GM12878 (cell line): ENCODE data around the gene NEO1. TPM values are rescaled to one million over a fixed set of nuclear protein-coding genes. Genes with fewer than 3 reads are reported as not detected.

Experiments used
- ATAC-seq: fragments of 200-7000 bp; cut with Tn5 transposase; 3 replicates; pipeline ENCODE4 v1.9.1; 2020; ENCODE audit warnings: mild to moderate bottlenecking, moderate library complexity
- BruUV-seq: library from RNA; stranded (reverse); fragments of 400-500 nt; replicated peaks from 2 replicates; lab custom pipeline; 2021; lab: Mats Ljungman, UMichigan
- CTCF ChIA-PET: fragments of 300-600 bp; sonication (Branson Sonifier 250); formaldehyde crosslinking; extraction: SDS; loops from one replicate; lab custom pipeline; 2021; ENCODE audit warnings: inconsistent platforms; lab: Yijun Ruan, JAX
- POLR2A ChIA-PET: fragments of 350-600 bp; formaldehyde crosslinking; extraction: SDS; loops from one replicate; lab custom pipeline; 2021; ENCODE audit warnings: inconsistent platforms; lab: Charles Lee
- RAD21 ChIA-PET: fragments of 300-600 bp; sonication (Branson Sonifier 250); formaldehyde crosslinking; loops from one replicate; lab custom pipeline; 2023; ENCODE audit warnings: antibody characterized with exemption; ENCODE audit not compliant: unreplicated experiment; lab: Charles Lee
- SMC1A ChIA-PET: fragments of 300-600 bp; sonication (Branson Sonifier 250); formaldehyde crosslinking; loops from one replicate; lab custom pipeline; 2023; ENCODE audit not compliant: unreplicated experiment, uncharacterized antibody; lab: Charles Lee
- DNase-seq: peaks from one replicate; pipeline ENCODE4 v3.0.0-alpha.2; 2011; ENCODE audit warnings: low read depth, low spot score
- FAIRE-seq: peaks from 3 replicates; lab custom pipeline; 2011; peaks lifted over from hg19 to GRCh38; lab: Jason Lieb, UNC
- H2AFZ ChIP-seq: 2 replicates; pipeline ENCODE4 v1.6.0; 2011; ENCODE audit warnings: low read depth, low read length, control low read depth; ENCODE audit not compliant: control insufficient read depth
- H3K27ac ChIP-seq: 2 replicates; pipeline ENCODE4 v1.5.1; 2011; ENCODE audit warnings: control low read depth; ENCODE audit not compliant: control insufficient read depth, insufficient read depth
- H3K27me3 ChIP-seq, 2 experiments: replicated peaks in 1 of 2; 2 replicates each; pipeline versions ENCODE4 v1.6.0 to v1.6.1; 2011; ENCODE audit warnings: low read length in 1 of 2; ENCODE audit not compliant: control insufficient read depth in 2 of 2, insufficient read depth in 2 of 2
- H3K36me3 ChIP-seq, 2 experiments: 2 replicates each; pipeline ENCODE4 v1.5.1; 2011; ENCODE audit warnings: low read length in 1 of 2; ENCODE audit not compliant: control insufficient read depth in 2 of 2, insufficient read depth in 2 of 2
- H3K4me1 ChIP-seq: 2 replicates; pipeline ENCODE4 v1.6.1; 2011; ENCODE audit warnings: mild to moderate bottlenecking, low read length, moderate library complexity, mixed read lengths; ENCODE audit not compliant: control insufficient read depth, insufficient read depth
- H3K4me2 ChIP-seq: 2 replicates; pipeline ENCODE4 v1.6.0; 2011; ENCODE audit warnings: control low read depth; ENCODE audit not compliant: control insufficient read depth, insufficient read depth
- H3K4me3 ChIP-seq: fragments of 200-600 bp; sonication (generic); 2 replicates; pipeline ENCODE4 v1.5.1; 2016
- H3K79me2 ChIP-seq: 2 replicates; pipeline ENCODE4 v1.6.0; 2011; ENCODE audit warnings: low read length; ENCODE audit not compliant: control insufficient read depth, insufficient read depth
- H3K9ac ChIP-seq: 2 replicates; pipeline ENCODE4 v1.8.0; 2011; ENCODE audit warnings: low read length, control low read depth, mixed read lengths; ENCODE audit not compliant: control insufficient read depth, insufficient read depth
- H3K9me3 ChIP-seq: replicated peaks from 3 replicates; pipeline ENCODE4 v1.5.1; 2011; ENCODE audit warnings: mild to moderate bottlenecking, low read length; ENCODE audit not compliant: control insufficient read depth, insufficient read depth
- H4K20me1 ChIP-seq: 2 replicates; pipeline ENCODE4 v1.6.0; 2011; ENCODE audit not compliant: control insufficient read depth, insufficient read depth
- BCL3 ChIP-seq: IDR thresholded peaks from 2 replicates; pipeline ENCODE4 v1.6.1; 2011; ENCODE audit warnings: borderline replicate concordance, low read depth, mild to moderate bottlenecking, moderate library complexity, low read length; ENCODE audit not compliant: insufficient read depth, poor library complexity, severe bottlenecking
- CBX5 ChIP-seq: sonication (generic); IDR thresholded peaks from 2 replicates; pipeline ENCODE4 v1.6.1; 2016; ENCODE audit warnings: low read depth, moderate library complexity, mild to moderate bottlenecking, inconsistent platforms
- HDAC6 ChIP-seq: fragments of 200-600 bp; sonication (generic); IDR thresholded peaks from one replicate; pipeline ENCODE4 v1.8.0; 2017; ENCODE audit warnings: antibody characterized with exemption; ENCODE audit not compliant: unreplicated experiment
- WGBS: methylation state at CpG from one replicate; pipeline ENCODE4 v1.1.6; 2016; ENCODE audit warnings: low lambda C conversion rate; ENCODE audit not compliant: insufficient replicate concordance, insufficient coverage; ENCODE audit errors: missing lambda C conversion rate; 5-methylcytosine and 5-hydroxymethylcytosine counted together
- in situ Hi-C: fragments of 300-500 bp; cut with MboI; formaldehyde crosslinking; loops from 9 replicates; pipeline ENCODE4 v1.14.3; 2018; ENCODE audit warnings: mixed read lengths
- intact Hi-C: fragments of 100-400 bp; cut with micrococcal nuclease; formaldehyde crosslinking; loops from one replicate; pipeline ENCODE4 v1.14.2; 2022; ENCODE audit not compliant: unreplicated experiment
- polyA plus RNA-seq, 11 experiments: library from polyadenylated mRNA; depleted of rRNA in 4 of 11; unstranded in 6 of 11; stranded (reverse) in 5 of 11; fragments of >200 nt; fragmentation: Nextera tagmentation in 4 of 11; fragmentation: Illumina TruSeq in 1 of 11; extraction: Ambion mirVana in 4 of 11; extraction: Trizol in 1 of 11; gene quantifications; 1 replicate in 1 of 11; 2 replicates in 10 of 11; pipeline versions ENCODE4 v1.2.1 to v1.2.3, GENCODE V29; 2011 to 2016; ENCODE audit warnings: inconsistent platforms in 2 of 11, missing spikeins in 2 of 11, low read depth in 1 of 11
- total RNA-seq, 4 experiments: library from RNA; depleted of rRNA in 3 of 4; stranded (reverse); fragments of >200 nt in 3 of 4; fragmentation: Illumina TruSeq in 1 of 4; extraction: Trizol in 1 of 4; gene quantifications; 2 replicates each; pipeline versions ENCODE4 v1.2.1 to v1.2.3, GENCODE V29; 2013 to 2021

NEO1 gene
- total and polyA plus RNA-seq, 10 of the 15 experiments (the other 5 are each of a cell fraction or from before 2014, with no cell fraction given): 0.03 to 2.0 (median 0.32) TPM

- intact Hi-C loops: no loop called here
- SMC1A ChIA-PET: interaction anchor here (0.9 to 1.4 kb wide), 3 partner anchors 25 to 338 kb away, joined by 3 to 4 read pairs (median 3); no protein-coding TSS in a partner anchor
- Histone ChIP-seq H2AFZ (no peak overlapping the region), H3K4me3 (no peak overlapping the region), H3K4me2 (no peak overlapping the region), H3K79me2 (no peaks in the 10 kb centered on the region), H3K36me3 (no peaks in the 10 kb centered on the region), H4K20me1 (no peaks in the 10 kb centered on the region), H3K4me1 (no peaks in the 10 kb centered on the region), H3K27ac (no peak overlapping the region), H3K9ac (no peak overlapping the region), H3K9me3 (no peaks in the 10 kb centered on the region), H3K27me3 (no peaks in the 10 kb centered on the region)
- RAD21 ChIA-PET: interaction anchor here (1.7 kb wide), 1 partner anchor 27 kb away, joined by 7 read pairs; no protein-coding TSS in a partner anchor
- FAIRE-seq: no peak
- WGBS: 91% methylated on average over 1 of the region's 1 CpG
- CTCF ChIA-PET: interaction anchor here (0.7 to 1.8 kb wide), 5 partner anchors 10 to 547 kb away, joined by 3 to 10 read pairs (median 3); no protein-coding TSS in a partner anchor
- no TSS peak for BruUV-seq
- no peak for DNase-seq
- POLR2A ChIA-PET: no interaction called here
- in situ Hi-C loops: no loop called here
- TF ChIP-seq CBX5: no peak
- TF ChIP-seq HDAC6: no peak
- peak; percentile 91 for TF ChIP-seq BCL3
- no peak for ATAC-seq
Measured at GRCh38 chr15:73268457-73268856, 216.2 kb downstream of the NEO1 start.
